ENCODE results near the gene C11orf54.

- TF ChIP-seq POLR2AphosphoS5 (IDR thresholded peaks at IDR 0.05; ENCODE audit: low read depth, low read length) (no peak), POLR2A (IDR thresholded peaks at IDR 0.05; ENCODE audit: low read depth, low read length) (no peak), TAF1 (IDR thresholded peaks at IDR 0.05; ENCODE audit: borderline replicate concordance, low read depth, low read length) (no peak)
Observed at GRCh38 chr11:93775289-93775688, 33.8 kb downstream of the C11orf54 start.

All from GM12892 (cell line).